PC-9 (cell line): Measurements from ENCODE around the gene KLRC2.

Source experiments
- EZH2 ChIP-seq: fragments of 200-600 bp; sonication (generic); IDR thresholded peaks from 2 replicates; pipeline ENCODE4 v1.8.0; 2017; ENCODE audit warnings: antibody characterized with exemption, low read depth
- TF ChIP-seq, protein P1 (sequence below): fragments of 200-600 bp; sonication (generic); conservative IDR thresholded peaks from 2 replicates; pipeline ENCODE4 v1.6.1; 2017; ENCODE audit warnings: mixed run types, antibody characterized with exemption, mild to moderate bottlenecking, moderate library complexity

DNA sequence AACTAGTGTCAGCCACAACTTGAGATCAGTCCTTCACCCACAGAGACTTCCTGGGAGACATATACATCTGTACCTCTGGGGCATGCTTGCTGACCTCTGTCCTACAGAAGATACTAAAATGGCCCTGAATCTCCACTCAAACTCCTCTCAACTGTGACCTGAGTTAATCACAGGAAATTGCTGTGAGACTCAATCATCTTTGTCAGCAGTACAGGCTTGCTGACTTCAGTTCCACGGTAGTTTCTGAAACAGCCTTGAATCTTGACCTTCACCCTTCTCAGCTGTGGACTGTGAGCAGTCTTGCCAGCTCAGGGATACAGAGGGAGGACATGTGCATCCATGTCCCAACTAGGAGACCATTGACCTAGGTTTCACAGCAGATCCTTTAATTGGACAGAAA, 18.7 kb upstream of the KLRC2 start:
- TF ChIP-seq, protein P1, sequence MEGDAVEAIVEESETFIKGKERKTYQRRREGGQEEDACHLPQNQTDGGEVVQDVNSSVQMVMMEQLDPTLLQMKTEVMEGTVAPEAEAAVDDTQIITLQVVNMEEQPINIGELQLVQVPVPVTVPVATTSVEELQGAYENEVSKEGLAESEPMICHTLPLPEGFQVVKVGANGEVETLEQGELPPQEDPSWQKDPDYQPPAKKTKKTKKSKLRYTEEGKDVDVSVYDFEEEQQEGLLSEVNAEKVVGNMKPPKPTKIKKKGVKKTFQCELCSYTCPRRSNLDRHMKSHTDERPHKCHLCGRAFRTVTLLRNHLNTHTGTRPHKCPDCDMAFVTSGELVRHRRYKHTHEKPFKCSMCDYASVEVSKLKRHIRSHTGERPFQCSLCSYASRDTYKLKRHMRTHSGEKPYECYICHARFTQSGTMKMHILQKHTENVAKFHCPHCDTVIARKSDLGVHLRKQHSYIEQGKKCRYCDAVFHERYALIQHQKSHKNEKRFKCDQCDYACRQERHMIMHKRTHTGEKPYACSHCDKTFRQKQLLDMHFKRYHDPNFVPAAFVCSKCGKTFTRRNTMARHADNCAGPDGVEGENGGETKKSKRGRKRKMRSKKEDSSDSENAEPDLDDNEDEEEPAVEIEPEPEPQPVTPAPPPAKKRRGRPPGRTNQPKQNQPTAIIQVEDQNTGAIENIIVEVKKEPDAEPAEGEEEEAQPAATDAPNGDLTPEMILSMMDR: no peak
- TF ChIP-seq EZH2: no peak
